Mucosa of descending colon (tissue), 3 donors: Measurements from ENCODE around the gene PAX8. TPM values are rescaled to one million over a fixed set of nuclear protein-coding genes. Genes with fewer than 3 reads are reported as not detected.
"Not testable (repeated sequence)": the region's sequence is repeated elsewhere in the genome, so short reads cannot be mapped to it uniquely, and the experiment has no call there.

Source experiments
- ATAC-seq: fragments of 200-7000 bp; cut with Tn5 transposase; one replicate; pipeline ENCODE4 v1.9.1; 2020; ENCODE audit warnings: mild to moderate bottlenecking, moderate library complexity
- DNase-seq, 3 donors: peaks; one replicate each; pipeline ENCODE4 v3.0.0-alpha.2; 2020
- H3K36me3 ChIP-seq: fragments of 200-600 bp; one replicate; pipeline ENCODE4 v1.8.0; 2021; ENCODE audit warnings: low read depth, mild to moderate bottlenecking
- H3K4me1 ChIP-seq: fragments of 200-600 bp; one replicate; pipeline ENCODE4 v1.8.0; 2021; ENCODE audit warnings: low read depth, mild to moderate bottlenecking
- H3K4me3 ChIP-seq: fragments of 200-600 bp; one replicate; pipeline ENCODE4 v1.8.0; 2021; ENCODE audit warnings: mild to moderate bottlenecking
- H3K9me3 ChIP-seq: fragments of 200-600 bp; one replicate; pipeline ENCODE4 v1.8.0; 2021; ENCODE audit warnings: mild to moderate bottlenecking
- intact Hi-C, 2 donors: fragments of 100-400 bp; cut with DNase I in 1 of 2; cut with micrococcal nuclease in 1 of 2; formaldehyde crosslinking; loops; one replicate each; pipeline versions ENCODE4 v1.11.0 to v1.11.1; 2022; cut with DNase I, micrococcal nuclease
- total RNA-seq, 3 donors: library from RNA; stranded (reverse); fragmentation: NEBNext Ultra II Directional in 2 of 3; extraction: Animal tissue kit (Norgen Biotek cat#: 25700) in 2 of 3; gene quantifications; one replicate each; pipeline versions ENCODE4 v1.2.1 to v1.2.4, GENCODE V29; 2021 to 2023
- TF ChIP-seq, protein P1 (sequence below): fragments of 200-600 bp; IDR thresholded peaks from one replicate; pipeline ENCODE4 v1.8.0; 2022; ENCODE audit warnings: antibody characterized with exemption, mild to moderate bottlenecking
- donor health status: DM: no; HTN: no; CAD: no; lungs with moderate emphysema.
- donor health status: DM: no; HTN: no; CAD: no.
- donor health status: DM: no; HTN: yes; CAD: no.

Gene PAX8
- total RNA-seq, 3 donors from 2014 or later, result 0.82 to 6.2 (median 4.8) TPM

DNA sequence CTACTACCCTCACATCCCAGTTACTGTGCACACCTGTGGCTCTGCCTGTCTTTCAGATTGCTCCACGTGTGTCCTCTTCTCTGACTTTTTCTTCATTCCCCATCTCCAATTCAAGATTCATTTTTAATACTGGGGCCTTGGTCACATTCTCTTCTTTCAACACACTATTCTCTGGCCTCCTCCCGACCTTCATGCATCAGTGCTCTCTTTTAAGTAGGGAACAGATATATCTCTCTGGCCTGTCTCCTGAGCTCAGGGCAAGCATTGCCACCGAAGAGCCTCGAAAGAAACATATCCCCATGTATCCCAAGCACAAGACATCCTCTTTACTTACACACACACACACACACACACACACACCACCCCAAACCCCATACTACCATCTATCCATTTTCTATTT is 21.6 kb upstream of the PAX8 start:
- Histone ChIP-seq H3K4me3 (no peak overlapping the region), H3K4me1 (no peaks in the 10 kb centered on the region), H3K36me3 (no peaks in the 10 kb centered on the region), H3K9me3 (no peaks in the 10 kb centered on the region)
- no peak for DNase-seq
- no peak for ATAC-seq
- TF ChIP-seq, protein P1, sequence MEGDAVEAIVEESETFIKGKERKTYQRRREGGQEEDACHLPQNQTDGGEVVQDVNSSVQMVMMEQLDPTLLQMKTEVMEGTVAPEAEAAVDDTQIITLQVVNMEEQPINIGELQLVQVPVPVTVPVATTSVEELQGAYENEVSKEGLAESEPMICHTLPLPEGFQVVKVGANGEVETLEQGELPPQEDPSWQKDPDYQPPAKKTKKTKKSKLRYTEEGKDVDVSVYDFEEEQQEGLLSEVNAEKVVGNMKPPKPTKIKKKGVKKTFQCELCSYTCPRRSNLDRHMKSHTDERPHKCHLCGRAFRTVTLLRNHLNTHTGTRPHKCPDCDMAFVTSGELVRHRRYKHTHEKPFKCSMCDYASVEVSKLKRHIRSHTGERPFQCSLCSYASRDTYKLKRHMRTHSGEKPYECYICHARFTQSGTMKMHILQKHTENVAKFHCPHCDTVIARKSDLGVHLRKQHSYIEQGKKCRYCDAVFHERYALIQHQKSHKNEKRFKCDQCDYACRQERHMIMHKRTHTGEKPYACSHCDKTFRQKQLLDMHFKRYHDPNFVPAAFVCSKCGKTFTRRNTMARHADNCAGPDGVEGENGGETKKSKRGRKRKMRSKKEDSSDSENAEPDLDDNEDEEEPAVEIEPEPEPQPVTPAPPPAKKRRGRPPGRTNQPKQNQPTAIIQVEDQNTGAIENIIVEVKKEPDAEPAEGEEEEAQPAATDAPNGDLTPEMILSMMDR, result no peak
- intact Hi-C loops, result no loop called here

DNA sequence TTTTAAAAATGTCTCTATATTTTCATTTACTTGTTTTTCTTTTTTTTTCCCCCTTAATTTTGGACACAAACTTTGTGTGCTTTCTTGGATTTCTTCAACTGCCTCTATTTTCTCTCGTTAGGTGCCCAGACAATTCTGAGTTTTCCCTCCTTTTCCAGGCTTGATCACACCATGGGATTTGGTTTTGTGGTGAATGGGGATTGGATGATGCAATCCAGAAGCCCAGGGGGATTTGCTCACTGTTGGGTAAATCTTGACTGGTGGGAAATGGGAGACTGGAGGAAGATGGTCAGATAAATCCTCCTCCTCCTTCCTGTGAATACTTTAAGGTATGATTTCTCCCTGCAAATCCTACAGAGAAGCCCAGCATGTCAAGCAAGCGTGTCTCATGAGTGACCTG is 19.5 kb upstream of the PAX8 start:
- ATAC-seq (no peak), DNase-seq (no peak)
- Histone ChIP-seq H3K4me3 (no peak overlapping the region), H3K36me3 (no peaks in the 10 kb centered on the region), H3K9me3 (no peaks in the 10 kb centered on the region), H3K4me1 (no peaks in the 10 kb centered on the region)
- intact Hi-C loops, result no loop called here
- TF ChIP-seq, protein P1, result no peak

DNA sequence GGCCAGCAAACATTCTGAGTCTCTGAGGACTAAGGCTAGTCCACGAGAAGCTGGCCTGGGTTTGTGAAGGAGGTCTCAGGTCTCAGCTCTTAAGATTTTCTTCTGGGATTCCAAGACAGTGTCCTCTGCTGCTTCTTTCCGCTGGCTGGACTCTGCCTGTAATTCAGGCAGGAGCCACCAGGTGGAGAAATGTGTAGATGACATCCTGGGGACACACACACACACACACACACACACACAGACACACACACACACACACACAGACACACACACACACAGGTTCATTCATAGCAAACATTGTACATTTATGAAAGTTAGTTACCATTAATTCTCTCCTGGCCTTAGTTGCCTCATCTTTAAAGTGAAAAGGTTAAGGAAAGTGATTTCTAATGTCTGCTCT is 18.9 kb upstream of the PAX8 start:
- H3K9me3 ChIP-seq, H3K4me3 ChIP-seq, H3K4me1 ChIP-seq, H3K36me3 ChIP-seq, intact Hi-C loops: not testable (repeated sequence)
- ATAC-seq (peak; percentile 90), DNase-seq (peak in 2 of 3 donors; percentile 68 to 82)

DNA sequence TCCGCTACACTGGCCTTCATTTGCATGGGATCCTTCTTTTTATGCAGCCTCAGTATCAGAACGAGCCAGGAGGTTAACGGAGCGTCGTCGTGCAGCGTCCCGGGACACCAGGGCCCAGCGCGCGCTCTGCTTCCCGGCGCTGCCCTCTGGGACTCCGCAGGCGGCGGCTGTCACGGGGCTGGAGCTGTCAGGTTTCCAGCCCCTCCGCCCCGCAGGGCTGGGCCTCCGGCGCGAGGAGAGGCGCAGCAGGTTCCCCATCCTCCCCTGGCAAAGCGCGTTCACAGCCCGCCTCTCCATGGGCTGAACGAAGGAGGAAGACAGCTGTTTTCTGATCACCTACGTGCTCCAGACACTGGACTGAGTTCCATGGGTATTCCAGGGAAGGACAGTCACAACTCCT is 12.5 kb upstream of the PAX8 start:
- Histone ChIP-seq H3K36me3 (no peaks in the 10 kb centered on the region), H3K4me3 (no peak overlapping the region), H3K9me3 (no peaks in the 10 kb centered on the region), H3K4me1 (no peaks in the 10 kb centered on the region)
- ATAC-seq (peak; percentile 42), DNase-seq (peak; percentile 31 to 59 (median 54))
- intact Hi-C loops, result no loop called here
- TF ChIP-seq, protein P1, result no peak

DNA sequence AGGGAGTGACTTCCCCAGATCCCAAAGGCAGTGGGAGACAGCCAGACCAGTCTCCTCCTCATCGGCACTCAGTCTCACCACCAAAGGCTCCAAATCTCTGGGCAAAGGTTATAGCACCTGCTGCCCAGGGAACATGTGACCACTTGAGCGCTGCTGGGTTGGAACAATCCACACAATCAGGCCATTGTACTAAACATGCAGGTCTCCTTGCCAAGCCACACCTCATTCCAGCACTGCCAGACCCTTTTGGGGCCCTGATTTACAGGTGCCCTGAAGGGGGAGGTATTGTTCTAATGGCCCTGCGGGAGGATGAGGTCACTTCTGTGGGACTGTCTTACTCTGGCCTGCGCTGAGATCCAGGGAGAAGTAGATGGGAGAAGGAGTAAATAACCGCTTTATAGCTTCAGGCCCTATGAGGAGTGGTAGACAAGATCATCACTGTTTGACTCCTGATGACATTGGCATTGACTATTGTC is 10.0 kb upstream of the PAX8 start:
- H3K9me3 ChIP-seq, intact Hi-C loops, H3K36me3 ChIP-seq, H3K4me3 ChIP-seq, H3K4me1 ChIP-seq: not testable (repeated sequence)
- ATAC-seq, result peak; percentile 87
- DNase-seq, result peak; percentile 55 to 66 (median 64)

DNA sequence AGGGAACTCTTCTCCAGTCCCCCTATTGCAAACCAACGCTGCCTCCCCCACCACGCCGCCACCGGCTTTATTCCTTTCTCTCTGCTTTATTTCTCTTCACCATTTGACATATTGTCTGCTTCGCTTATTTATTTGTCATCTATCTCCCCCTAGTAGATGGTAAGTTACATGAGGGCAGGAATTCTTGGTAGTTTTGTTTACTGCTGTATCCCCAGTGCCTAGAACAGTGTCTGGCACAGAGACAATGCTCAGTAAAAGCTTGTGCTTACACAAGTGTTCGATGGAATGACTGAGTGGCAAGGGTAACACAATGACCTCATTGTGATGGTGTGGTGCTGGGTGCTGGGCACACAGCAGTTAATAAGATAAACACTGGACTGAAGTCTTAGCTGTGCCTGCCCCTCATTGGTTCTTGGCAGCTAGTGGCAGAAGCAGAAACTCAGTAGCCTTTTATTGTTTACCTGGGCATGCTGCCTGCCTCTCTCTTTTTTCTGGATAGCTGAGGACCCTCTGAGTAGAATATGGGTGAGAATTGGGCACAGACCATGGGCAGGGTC is 9.5 kb upstream of the PAX8 start:
- H3K4me1 ChIP-seq, H3K9me3 ChIP-seq, H3K36me3 ChIP-seq, intact Hi-C loops, H3K4me3 ChIP-seq: not testable (repeated sequence)
- DNase-seq (peak in 1 of 3 donors; percentile 15), ATAC-seq (peak; percentile 65)

DNA sequence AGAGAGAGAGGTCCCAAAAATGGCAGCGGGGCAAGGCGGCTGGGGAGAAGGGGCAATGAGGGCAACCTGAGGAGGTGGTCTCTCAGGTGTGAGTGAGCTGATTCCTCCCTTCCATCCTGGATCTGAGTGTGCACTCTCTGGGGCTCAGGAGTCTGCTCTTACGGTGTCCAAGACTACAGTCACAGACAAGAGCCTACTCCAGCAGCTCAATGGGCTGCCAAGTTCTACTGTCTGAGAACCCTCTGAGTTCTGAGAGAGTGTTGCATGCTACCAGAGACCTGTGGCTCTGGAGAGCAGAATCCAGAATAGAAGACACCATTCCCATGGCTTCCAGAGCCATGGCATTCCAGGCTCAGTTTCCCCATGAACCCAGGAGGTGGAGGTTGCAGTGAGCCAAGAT is 7.1 kb upstream of the PAX8 start:
- H3K36me3 ChIP-seq, result no peaks in the 10 kb centered on the region
- TF ChIP-seq, protein P1, result no peak
- no peak overlapping the region for H3K4me3 ChIP-seq
- H3K9me3 ChIP-seq, result no peaks in the 10 kb centered on the region
- ATAC-seq, result no peak
- H3K4me1 ChIP-seq, result peaks cover 16% of the 10 kb centered on the region
- intact Hi-C loops, result no loop called here
- DNase-seq, result no peak

DNA sequence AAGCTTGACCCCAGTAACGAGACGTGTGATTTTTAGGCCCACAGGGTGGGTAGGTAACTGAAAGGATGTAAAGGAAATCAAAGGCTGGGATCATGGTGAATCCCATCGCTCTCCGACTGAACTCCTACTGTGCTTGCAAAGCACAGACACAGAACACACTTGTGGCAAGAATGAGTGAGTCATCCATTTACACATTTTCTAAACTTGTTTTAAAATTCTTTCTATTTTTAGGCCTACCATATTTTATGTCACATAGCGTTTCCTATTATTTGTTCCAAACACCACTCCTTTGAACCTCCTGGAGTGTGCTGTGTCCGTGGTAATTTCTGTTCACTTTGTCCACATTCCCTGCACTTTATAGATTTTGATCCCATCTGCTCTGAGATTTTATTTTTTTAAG is 6.3 kb upstream of the PAX8 start:
- peaks cover 16% of the 10 kb centered on the region for H3K4me1 ChIP-seq
- H3K4me3 ChIP-seq, H3K36me3 ChIP-seq, H3K9me3 ChIP-seq, ATAC-seq, intact Hi-C loops, DNase-seq: not testable (repeated sequence)
